Measurements from ENCODE around the gene IFNLR1.

IFNLR1 gene

GRCh38 chr1:24164004-24164403 is 23.1 kb downstream of the IFNLR1 start:
- no peak overlapping the region for H3K4me3 ChIP-seq (ENCODE audit: insufficient read depth, low read length, poor library complexity, severe bottlenecking)
- no peaks in the 10 kb centered on the region for H3K9me2 ChIP-seq (replicated peaks; ENCODE audit: insufficient read depth, low read length)
- peaks cover 17% of the 10 kb centered on the region for H3K79me2 ChIP-seq (ENCODE audit: insufficient read depth, low read length)
- H3K27me3 ChIP-seq (ENCODE audit: low read length) = no peaks in the 10 kb centered on the region
- no peaks in the 10 kb centered on the region for H3K9me3 ChIP-seq (ENCODE audit: insufficient read depth, low read length)
- no peak overlapping the region for H2AFZ ChIP-seq (ENCODE audit: low read depth, low read length, severe bottlenecking)
- peaks cover 35% of the 10 kb centered on the region for H3F3A ChIP-seq (ENCODE audit: insufficient read depth)
- peaks cover 7% of the 10 kb centered on the region for H4K20me1 ChIP-seq (ENCODE audit: low read depth, low read length)
- H3K4me2 ChIP-seq (ENCODE audit: low read depth, low read length, poor library complexity, severe bottlenecking) = no peak overlapping the region
- no peak overlapping the region for H3K27ac ChIP-seq (ENCODE audit: low read depth, low read length)
- TF ChIP-seq CTCF (IDR thresholded peaks at IDR 0.05; ENCODE audit: insufficient read depth, low read length, poor library complexity, severe bottlenecking) = no peak
- TF ChIP-seq EZH2phosphoT487 (conservative IDR thresholded peaks at IDR 0.05; ENCODE audit: low read length) = no peak
- no peak overlapping the region for H3K9ac ChIP-seq (ENCODE audit: low read length)
- peaks cover 40% of the 10 kb centered on the region for H3K36me3 ChIP-seq (ENCODE audit: low read length)

DNA sequence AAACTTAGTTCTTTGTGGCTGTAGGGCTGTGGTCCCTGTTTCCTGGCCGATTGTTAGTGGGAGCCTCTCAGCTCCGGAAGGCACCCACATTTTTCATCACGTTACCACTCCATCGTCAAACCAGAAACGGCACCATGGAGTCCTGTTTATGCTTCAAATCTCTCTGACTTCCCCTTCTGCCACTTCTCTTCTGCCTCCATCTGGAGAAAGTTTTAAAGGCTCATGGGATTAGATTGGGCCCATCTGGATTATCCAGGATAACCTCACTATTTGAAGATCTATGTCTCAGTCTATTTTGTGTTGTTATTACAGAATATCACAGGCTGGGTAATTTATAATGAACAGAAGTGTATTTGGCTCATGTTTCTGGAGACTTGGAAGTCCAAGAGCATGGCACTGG is 24.9 kb downstream of the IFNLR1 start:
- H4K20me1 ChIP-seq (ENCODE audit: low read depth, low read length) = no peaks in the 10 kb centered on the region
- H3K9me3 ChIP-seq (ENCODE audit: insufficient read depth, low read length) = no peaks in the 10 kb centered on the region
- no peak overlapping the region for H3K4me3 ChIP-seq (ENCODE audit: insufficient read depth, low read length, poor library complexity, severe bottlenecking)
- no peak overlapping the region for H3K9ac ChIP-seq (ENCODE audit: low read length)
- peaks cover 50% of the 10 kb centered on the region for H3F3A ChIP-seq (ENCODE audit: insufficient read depth)
- no peaks in the 10 kb centered on the region for H3K27me3 ChIP-seq (ENCODE audit: low read length)
- H3K4me2 ChIP-seq (ENCODE audit: low read depth, low read length, poor library complexity, severe bottlenecking) = no peak overlapping the region
- H3K36me3 ChIP-seq (ENCODE audit: low read length) = peaks cover 31% of the 10 kb centered on the region
- H3K79me2 ChIP-seq (ENCODE audit: insufficient read depth, low read length) = 0 out of 2 replicates have a peak, but pooled peaks cover 5% of the 10 kb centered on the region
- TF ChIP-seq EZH2phosphoT487 (conservative IDR thresholded peaks at IDR 0.05; ENCODE audit: low read length) (no peak), CTCF (IDR thresholded peaks at IDR 0.05; ENCODE audit: insufficient read depth, low read length, poor library complexity, severe bottlenecking) (no peak)
- H3K27ac ChIP-seq (ENCODE audit: low read depth, low read length) = no peak overlapping the region
- no peak overlapping the region for H2AFZ ChIP-seq (ENCODE audit: low read depth, low read length, severe bottlenecking)
- no peaks in the 10 kb centered on the region for H3K9me2 ChIP-seq (replicated peaks; ENCODE audit: insufficient read depth, low read length)

DNA sequence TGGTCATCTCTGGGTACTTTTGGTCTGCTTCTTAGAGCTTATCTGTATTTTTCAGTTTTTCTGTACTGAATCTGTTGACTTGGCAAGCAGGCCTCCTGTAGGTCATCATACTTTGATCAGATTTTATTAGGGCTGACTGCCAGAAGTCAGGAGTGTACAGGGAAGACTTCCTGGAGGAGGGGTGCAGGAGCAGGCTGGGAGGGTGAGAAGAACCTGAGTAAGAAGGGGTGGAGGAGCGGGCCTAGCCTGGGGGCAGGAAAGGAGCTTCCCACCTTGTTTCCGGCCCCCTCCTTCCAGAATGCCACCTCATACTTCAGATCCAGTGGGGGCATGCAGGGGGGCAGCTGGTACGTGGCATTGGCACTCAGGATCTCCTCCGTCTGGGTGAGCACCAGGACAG is 25.8 kb downstream of the IFNLR1 start:
- H3K9me2 ChIP-seq (replicated peaks; ENCODE audit: insufficient read depth, low read length) = no peaks in the 10 kb centered on the region
- H3K27me3 ChIP-seq (ENCODE audit: low read length) = no peaks in the 10 kb centered on the region
- TF ChIP-seq EZH2phosphoT487 (conservative IDR thresholded peaks at IDR 0.05; ENCODE audit: low read length) = no peak
- no peak for TF ChIP-seq CTCF (IDR thresholded peaks at IDR 0.05; ENCODE audit: insufficient read depth, low read length, poor library complexity, severe bottlenecking)
- H2AFZ ChIP-seq (ENCODE audit: low read depth, low read length, severe bottlenecking) = no peak overlapping the region
- H3K36me3 ChIP-seq (ENCODE audit: low read length) = peaks cover 22% of the 10 kb centered on the region
- H3K79me2 ChIP-seq (ENCODE audit: insufficient read depth, low read length) = 0 out of 2 replicates have a peak, but pooled peaks cover 2% of the 10 kb centered on the region
- H3K27ac ChIP-seq (ENCODE audit: low read depth, low read length) = no peak overlapping the region
- no peaks in the 10 kb centered on the region for H4K20me1 ChIP-seq (ENCODE audit: low read depth, low read length)
- no peak overlapping the region for H3K4me3 ChIP-seq (ENCODE audit: insufficient read depth, low read length, poor library complexity, severe bottlenecking)
- H3K4me2 ChIP-seq (ENCODE audit: low read depth, low read length, poor library complexity, severe bottlenecking) = no peak overlapping the region
- H3F3A ChIP-seq (ENCODE audit: insufficient read depth) = peaks cover 54% of the 10 kb centered on the region
- H3K9ac ChIP-seq (ENCODE audit: low read length) = no peak overlapping the region
- no peaks in the 10 kb centered on the region for H3K9me3 ChIP-seq (ENCODE audit: insufficient read depth, low read length)

All from SU-DHL-6 (cell line).